GM04503 (cell line): ENCODE results near the gene FSD1L.
"Not testable (repeated sequence)": the region's sequence is repeated elsewhere in the genome, so short reads cannot be mapped to it uniquely, and the experiment has no call there.

Source experiments
- DNase-seq: peaks from one replicate; pipeline ENCODE4 v3.0.0-alpha.2; 2012; ENCODE audit warnings: low read depth

Gene FSD1L

GRCh38 chr9:105485131-105485530, 37.3 kb downstream of the FSD1L start:
- no peak for DNase-seq

GRCh38 chr9:105496826-105497225, 49.0 kb downstream of the FSD1L start:
- no peak for DNase-seq

GRCh38 chr9:105497704-105498103, 49.9 kb downstream of the FSD1L start:
- DNase-seq: no peak

- DNase-seq: no peak
Measured at GRCh38 chr9:105500108-105500766, 52.4 kb downstream of the FSD1L start.

GRCh38 chr9:105501414-105501813, 53.6 kb downstream of the FSD1L start:
- DNase-seq: no peak

- no peak for DNase-seq
Measured at GRCh38 chr9:105502276-105502675, 54.4 kb downstream of the FSD1L start.

- DNase-seq: no peak
Measured at GRCh38 chr9:105503881-105504280, 56.0 kb downstream of the FSD1L start.

GRCh38 chr9:105507096-105507790, 59.4 kb downstream of the FSD1L start:
- no peak for DNase-seq

- no peak for DNase-seq
Measured at GRCh38 chr9:105508530-105508929, 60.7 kb downstream of the FSD1L start.

GRCh38 chr9:105510024-105510423, 62.2 kb downstream of the FSD1L start:
- DNase-seq: peak; percentile 17

GRCh38 chr9:105511446-105511845, 63.6 kb downstream of the FSD1L start:
- DNase-seq: no peak

- DNase-seq: no peak
Measured at GRCh38 chr9:105515811-105516413, 68.1 kb downstream of the FSD1L start.

GRCh38 chr9:105519710-105520369, 72.0 kb downstream of the FSD1L start:
- DNase-seq: not testable (repeated sequence)

GRCh38 chr9:105520992-105521391, 73.2 kb downstream of the FSD1L start:
- DNase-seq: not testable (repeated sequence)

GRCh38 chr9:105522618-105523385, 75.0 kb downstream of the FSD1L start:
- DNase-seq: not testable (repeated sequence)

- DNase-seq: no peak
Measured at GRCh38 chr9:105531530-105531929, 83.7 kb downstream of the FSD1L start.

GRCh38 chr9:105535920-105536668, 88.3 kb downstream of the FSD1L start:
- no peak for DNase-seq

GRCh38 chr9:105539452-105539851, 91.6 kb downstream of the FSD1L start:
- DNase-seq: no peak

- no peak for DNase-seq
Measured at GRCh38 chr9:105541838-105542237, 94.0 kb downstream of the FSD1L start.

- no peak for DNase-seq
Measured at GRCh38 chr9:105554042-105554441, 106.2 kb downstream of the FSD1L start.
